GM19351 (cell line): ENCODE data around the gene SMOC1.

Experiments
- ATAC-seq: cut with Tn5 transposase; IDR thresholded peaks from one replicate; pipeline ENCODE4 v1.9.1; 2021; ENCODE audit warnings: mild to moderate bottlenecking, moderate library complexity; ENCODE audit not compliant: unreplicated experiment

The SMOC1 gene

DNA sequence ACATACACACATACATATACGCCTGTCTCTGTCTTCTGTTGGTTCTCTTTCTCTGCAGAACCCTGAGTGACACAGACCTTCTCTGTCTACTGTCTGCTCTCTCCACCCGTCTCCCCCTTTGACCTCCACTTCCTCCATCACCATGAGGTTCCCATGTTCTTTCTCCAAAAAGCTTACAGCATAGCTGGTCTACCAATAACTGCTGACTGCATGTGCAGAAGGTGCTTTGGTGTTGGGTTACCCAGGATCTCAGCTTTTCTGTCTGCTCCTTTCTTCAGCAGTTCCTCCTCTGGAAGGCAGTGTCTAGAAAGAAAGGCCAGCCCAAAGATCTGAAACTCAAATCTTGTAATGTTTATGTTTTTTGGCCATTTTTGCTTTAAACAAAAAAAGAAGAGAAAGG is 125.6 kb downstream of the SMOC1 start:
- no peak for ATAC-seq

DNA sequence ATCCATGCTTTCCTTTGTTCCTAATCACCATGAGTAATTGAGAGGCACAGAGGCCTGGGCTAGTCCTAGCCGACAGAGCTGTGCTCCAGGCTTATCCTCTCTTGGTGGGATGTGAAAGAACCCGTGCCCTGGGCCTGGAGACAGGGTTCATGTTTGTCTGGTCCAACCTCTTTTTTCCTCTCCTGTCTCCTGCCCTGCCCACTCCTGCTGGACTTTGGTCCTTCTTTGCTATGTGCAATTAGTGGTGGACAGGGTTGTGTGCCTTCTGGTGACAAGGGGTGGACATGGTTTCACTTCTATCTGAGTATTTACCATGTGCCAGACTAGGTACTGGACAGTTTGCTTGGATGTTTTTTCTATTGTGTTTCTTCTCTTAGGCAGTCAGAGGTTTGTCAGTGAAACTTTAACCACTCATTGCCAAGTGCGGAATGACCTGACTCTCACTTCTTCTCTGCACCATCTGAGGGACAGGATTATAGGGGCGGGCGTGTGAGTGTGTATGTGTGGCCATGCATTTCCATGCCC is 126.1 kb downstream of the SMOC1 start:
- ATAC-seq: no peak

DNA sequence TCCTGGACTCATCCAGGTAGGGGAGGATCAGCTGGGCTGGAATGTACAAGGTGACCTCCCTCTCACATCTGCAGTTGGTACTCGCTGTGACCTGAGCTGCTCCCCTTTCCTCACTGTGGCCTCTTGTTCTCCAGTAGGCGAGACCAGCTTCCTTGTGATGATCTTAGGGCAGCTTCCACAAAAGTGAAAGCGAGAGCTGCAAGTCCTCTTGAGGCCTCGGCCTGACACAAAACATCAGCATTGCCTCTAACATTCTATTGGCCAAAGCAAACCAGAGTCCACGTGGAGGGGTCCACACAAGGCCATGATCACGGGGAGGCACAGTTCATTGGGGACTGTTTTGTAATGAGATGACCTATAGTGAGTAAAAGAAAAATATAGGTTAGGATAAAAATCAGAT is 127.5 kb downstream of the SMOC1 start:
- ATAC-seq: no peak

DNA sequence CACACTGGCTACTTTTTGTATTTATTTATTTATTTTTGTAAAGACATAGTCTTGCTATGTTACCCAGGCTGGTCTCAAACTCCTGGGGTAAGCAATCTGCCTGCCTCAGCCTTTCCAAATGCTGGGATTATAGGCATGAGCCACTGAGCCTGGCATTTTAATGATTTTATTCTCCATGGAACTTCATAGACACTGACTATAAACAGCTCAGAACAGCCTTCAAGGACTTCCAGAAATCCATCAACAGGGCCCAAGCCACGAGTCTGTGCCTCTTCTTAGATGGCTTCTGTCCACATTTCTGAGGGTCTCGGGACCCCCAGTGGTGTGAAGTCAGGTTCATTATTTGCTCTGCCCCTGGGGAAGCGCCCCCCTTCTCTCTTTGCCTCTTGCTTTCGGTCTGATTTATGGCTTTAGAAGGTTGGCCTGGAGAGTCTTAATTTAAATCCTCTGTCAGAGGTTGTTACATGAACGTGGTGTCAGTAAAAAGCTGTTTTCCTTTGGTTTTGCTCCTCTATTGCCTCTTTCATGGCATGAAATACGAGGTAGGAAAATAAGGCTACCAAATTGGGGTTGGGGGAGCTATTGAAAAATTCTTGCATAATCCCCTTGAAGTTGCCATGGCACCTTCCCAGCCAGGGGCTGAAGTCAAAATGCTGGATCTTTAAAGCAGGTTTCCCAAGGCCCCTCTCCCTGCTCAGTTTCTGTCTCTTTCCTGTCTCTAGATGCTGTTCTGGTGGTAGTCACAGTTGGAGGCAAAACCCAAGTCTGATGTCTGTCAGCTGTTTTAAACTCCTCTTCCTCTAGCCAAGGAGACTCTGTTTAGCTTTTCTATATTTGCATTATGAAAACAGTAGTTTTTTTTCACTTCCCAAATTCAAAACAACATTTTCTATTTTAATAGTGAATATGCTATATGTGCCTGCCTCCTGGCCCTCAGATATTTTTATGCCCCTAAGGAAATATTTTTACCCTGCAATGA is 129.4 kb downstream of the SMOC1 start:
- ATAC-seq: no peak

DNA sequence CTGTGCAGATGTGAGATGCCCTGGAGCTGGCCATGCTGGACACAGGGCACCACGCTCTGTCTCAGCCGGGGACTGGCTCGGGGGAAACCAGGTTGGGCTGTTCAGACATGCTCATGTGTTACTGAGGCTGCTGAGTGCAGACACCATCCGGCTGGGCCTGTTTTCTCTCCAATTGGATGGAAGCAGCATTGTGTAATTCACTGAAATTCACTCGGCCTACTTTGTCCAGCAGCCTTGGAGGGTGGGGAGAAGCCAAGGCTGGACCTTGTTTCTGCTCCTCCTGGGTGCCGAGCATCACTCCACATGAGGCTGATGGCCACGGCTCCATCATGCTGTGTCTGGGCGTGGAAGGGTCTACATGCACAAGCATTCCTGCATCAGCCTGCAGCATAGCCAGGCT is 130.7 kb downstream of the SMOC1 start:
- no peak for ATAC-seq

DNA sequence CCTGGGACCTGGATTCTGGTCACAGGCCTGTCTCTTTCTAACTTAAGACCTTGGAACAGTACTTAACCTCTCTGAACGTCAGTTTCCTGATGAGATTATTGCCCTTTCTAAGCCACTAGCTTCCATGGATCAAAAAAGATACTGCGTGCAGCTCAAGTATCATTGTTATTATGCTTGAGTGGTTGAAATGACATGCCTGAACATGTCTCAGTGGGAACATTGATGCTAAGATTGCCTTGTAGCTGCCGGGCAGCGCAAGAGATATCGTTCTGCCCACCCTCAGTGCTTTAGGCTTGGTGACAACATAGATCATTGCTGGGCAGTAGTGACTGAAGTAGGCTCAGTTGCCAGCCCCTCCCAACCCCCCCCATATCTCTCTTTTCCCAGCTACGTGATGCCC is 131.9 kb downstream of the SMOC1 start:
- no peak for ATAC-seq

DNA sequence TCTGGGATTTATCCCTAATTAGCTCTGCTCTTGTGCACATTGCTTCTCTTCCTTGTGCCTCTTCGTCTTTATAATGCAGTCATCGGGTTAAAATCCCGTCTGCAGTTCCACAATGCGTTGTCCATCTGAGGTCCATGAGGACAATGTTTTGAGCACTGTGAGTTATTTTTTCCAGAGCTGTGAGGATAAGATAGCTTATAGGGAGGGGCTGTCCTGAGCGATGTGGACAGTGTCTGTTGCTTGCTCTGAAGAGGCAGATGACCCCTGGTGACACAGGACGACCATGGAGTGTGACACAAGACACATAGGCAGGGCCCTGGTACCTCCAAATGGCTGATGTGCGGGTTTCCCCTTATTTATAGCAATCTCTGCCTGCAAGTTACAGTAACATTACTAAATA is 132.5 kb downstream of the SMOC1 start:
- ATAC-seq: no peak

DNA sequence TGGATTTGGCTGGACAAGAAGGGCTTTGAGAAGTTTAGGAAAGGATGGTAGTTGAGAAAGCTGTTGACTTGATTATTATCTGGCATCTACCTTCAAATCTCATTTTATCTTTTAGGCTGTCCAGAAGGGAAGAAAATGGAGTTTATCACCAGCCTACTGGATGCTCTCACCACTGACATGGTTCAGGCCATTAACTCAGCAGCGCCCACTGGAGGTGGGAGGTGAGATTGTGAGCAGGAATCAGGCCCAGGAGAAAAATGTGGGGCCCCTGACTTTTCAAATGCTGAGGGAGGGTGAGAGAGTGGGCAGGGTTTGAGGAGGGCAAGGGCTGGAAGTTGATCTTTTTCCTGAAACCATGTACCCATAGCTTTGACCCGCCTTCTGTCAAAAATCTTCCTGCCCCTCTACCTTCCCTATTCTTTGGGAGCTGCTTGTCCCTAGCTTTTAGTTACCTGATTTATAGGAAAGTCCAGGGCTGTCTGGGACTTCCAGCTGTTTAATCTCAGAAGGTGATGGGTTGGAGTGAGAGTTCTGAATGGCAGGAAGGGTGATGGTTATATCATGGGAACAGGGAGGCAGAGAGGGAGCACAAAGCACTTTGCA is 134.2 kb downstream of the SMOC1 start:
- no peak for ATAC-seq

DNA sequence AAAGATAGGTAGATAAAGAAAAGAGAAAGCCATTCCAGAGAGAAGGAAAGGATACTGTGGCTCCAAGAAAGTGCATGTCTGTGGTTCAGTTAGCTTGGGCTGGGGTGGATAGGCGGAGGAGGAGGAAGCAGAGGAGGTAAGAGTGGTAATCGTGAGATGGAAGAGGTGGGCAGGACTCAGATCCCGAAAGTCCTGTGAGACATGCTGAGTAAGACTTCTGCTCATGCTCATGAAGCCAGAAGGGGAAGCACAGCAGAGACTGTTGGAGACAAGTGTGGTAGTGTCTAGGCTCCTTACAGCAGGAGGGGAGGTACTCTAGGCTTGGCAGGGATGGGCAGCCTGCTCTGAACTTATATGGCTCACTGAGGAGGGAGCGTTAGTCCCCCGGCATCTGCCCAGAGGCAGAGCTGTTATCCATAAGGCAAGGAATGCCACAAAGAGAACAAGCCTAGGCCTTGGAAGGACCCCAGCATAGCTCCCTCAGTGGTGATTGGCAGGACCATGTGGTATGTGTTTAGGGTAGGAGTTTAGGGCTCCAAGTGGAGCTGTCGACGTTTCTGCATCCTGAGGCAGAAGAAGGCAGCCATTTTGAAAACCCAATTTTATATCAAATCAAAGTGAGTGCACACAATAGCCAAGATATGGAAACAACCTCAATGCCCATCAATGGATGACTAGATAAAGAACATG is 135.3 kb downstream of the SMOC1 start:
- no peak for ATAC-seq

DNA sequence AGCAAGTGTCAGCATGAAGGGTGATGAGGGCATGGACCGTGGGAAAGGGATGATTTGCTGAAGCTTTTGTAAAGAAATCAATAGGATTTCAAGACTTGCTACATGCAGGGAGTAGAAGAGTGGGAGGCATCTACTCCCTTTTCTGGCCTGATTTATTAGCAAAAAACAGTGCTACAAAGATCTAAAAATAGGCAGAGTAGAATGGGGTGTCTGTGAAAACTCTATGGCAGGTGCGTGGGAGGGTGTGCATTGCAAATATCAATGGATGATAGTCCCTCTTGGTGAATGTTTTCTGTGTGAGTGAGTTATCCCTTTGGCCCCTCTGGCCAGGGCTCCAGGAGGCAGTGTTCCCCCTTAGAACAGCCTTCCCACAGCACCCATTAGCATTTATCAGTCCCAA is 139.0 kb downstream of the SMOC1 start:
- ATAC-seq: no peak

DNA sequence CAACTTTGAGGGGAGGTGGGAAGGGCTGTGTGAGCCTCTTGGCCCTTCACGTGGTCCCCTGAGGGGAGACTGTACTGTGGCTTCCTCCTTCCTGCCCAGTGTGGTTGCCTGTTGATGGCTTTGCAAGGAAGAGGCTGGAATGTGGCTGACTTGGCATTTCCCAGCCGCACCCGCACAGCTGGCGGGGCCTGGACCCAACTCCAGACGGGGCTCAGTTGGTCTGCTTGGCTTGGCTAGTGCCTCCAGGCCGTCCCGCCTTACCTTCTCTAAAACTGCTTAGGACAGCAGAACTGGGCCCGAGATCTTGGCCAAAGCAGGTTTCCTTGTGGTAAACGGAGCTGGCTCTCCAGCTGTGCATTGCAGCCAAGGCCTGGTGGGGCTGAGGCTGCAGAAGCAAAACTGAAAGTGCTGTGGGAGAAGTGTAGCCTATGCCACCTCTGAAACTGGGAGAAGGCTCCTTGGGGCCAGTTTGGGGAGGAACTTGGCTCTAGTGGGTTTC is 139.5 kb downstream of the SMOC1 start:
- peak; percentile 53 for ATAC-seq

DNA sequence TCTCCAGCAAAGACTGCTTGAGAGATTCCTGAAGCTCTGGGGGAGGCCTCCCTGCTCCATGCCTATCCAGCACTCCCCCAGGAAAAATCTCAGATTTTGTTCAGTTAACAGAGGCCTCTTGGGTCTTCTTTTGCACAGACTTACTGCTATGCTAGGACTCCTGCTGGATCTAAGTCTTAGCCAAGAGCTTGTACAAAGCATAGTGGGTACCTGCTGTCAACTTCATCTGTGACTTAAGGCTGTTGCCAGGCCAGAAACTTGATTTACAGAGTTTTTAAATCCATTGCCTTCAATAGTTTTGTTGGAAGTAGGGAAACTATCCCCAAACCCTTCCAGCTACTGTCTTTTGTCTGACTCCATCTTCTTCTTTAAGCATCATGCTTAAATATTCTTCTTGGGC is 140.5 kb downstream of the SMOC1 start:
- ATAC-seq: no peak

DNA sequence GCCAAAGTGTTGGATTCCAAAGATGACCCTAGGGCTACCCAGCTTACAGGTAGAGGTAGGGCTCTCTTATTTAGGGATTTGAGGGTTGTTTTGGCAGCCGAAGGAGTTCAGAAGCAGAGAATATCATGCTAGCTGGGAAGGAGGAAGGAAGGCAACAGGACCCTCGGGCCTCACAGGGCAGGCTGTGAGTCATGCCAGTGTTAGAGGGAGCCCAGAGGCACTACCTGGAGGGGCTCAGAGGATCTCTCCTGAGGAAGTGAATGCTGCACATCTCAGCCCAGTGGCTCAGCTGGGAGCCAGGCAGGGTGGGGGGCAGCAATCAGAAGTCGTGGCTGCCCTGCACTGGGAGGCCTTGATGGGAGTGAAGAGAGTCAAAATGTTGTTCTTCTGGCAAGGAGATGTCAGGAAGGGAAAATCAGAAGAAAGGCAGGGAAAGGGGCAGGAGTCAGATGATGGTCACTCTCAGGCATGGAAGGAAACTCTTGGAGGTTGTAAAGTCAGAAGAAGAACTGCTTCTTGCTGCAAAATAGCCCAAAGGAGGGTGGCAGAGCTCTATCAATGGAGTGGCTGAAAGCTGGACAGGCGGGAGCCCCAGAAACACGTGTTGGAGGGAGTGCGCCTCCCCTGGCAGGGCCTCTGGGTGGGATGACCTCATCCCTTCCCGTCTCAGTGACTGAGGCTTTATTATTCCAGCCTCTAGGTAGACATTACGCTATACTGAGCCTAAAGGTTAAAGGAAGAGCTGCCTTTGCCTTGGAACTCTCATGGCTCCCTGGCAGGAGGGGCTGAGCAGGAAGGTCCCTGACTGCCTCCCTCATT is 141.3 kb downstream of the SMOC1 start:
- ATAC-seq: no peak

DNA sequence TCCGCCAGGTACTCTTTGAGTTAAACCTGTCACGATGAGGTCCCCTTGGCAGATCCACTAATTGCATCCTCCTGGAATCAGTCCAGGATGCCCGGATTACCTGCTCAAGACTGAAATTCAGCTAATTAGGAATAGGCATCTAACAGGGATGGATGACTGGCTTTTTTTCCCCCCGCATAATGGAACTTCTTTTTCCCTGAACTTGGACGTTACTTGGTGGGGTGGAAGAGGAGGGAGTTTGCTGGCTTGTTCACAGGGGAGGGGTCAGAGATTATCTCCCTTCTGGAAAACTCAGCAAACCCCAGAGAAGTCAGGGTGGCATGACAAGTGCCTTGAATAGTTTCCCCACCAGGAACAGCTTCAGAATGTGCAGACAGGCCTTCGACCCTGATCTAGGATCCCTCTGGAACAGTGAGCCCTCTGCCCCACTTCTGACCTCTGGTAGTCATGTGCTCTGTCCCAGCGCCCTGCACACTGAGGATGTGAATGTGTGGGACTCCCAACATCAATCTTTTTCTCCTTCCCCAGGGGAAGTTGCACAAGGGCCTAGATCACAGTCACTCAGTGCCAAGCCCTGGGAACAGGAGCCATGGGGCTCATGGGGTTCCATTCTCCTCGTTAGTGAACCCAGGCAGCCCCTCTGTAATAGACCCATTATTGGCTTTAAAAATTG is 142.5 kb downstream of the SMOC1 start:
- no peak for ATAC-seq

DNA sequence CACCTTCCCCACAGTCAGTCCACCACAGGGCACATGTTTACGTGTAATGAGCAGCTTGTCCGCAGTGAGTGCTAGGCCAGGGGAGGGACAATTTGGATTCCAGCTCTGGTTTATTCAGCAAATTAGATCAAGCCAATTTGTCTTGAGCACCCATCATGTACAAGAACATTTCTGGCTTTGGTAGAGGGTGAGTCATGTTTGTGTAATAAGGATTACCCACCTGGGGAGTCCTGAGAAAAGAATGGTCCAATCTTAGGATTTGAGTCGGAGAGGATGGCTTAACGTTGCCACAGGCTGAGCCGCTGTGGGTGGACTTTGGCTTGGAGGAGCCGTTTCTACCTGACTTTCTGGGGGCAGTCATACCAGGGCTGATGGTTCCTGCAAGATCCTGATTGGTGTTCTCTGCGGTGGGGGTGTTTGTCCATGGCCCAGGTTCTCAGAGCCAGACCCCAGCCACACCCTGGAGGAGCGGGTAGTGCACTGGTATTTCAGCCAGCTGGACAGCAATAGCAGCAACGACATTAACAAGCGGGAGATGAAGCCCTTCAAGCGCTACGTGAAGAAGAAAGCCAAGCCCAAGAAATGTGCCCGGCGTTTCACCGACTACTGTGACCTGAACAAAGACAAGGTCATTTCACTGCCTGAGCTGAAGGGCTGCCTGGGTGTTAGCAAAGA is 143.7 kb downstream of the SMOC1 start:
- no peak for ATAC-seq

DNA sequence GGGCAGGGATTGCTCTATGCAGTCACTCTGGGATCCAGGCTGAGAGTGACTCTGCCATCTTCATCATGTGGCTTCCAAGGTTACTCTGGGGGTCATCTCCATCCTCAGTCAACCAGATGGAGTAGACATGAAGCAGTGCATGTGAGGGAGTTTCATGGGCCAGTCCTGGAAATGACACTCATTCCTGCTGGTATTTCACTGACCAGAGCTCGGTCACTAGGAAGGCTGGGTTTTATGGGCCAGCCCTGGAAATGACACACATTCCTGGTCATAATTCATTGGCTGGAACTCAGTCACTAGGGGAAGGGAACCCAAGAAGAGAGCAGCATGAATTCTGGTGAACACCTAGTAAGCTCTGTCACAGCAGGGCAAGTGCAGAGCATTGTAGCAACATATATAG is 144.7 kb downstream of the SMOC1 start:
- no peak for ATAC-seq

DNA sequence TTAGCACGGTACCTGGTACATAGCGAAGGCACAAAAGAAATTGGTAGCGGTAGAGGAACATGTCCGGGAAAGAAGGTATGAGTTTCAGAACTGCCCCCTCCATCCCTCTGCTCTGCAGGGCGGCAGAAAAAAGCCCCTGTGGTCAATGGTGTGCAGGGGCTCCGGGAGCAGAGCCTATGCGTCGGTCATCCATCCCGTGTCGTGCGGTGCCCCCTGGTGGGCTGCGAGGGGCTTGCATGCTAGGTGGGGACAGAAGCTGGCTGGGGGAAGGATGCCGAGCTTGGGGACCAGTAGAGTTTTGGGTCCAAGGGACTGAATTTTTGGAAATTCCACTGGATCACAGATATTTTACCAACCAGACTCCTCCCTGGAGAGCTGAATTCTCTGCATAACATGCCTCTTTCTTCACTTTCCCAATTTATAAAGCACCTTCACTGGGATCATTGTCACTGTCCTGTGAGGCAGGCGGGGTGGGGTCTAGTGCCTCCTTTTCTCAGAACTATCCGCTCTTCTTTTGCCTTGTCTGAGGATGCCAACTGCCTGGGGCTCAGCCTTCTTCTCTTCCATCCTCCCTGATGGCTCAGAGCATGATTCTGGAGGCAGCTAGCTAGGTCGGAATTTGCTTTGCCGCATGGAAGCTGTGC is 148.7 kb downstream of the SMOC1 start:
- no peak for ATAC-seq

DNA sequence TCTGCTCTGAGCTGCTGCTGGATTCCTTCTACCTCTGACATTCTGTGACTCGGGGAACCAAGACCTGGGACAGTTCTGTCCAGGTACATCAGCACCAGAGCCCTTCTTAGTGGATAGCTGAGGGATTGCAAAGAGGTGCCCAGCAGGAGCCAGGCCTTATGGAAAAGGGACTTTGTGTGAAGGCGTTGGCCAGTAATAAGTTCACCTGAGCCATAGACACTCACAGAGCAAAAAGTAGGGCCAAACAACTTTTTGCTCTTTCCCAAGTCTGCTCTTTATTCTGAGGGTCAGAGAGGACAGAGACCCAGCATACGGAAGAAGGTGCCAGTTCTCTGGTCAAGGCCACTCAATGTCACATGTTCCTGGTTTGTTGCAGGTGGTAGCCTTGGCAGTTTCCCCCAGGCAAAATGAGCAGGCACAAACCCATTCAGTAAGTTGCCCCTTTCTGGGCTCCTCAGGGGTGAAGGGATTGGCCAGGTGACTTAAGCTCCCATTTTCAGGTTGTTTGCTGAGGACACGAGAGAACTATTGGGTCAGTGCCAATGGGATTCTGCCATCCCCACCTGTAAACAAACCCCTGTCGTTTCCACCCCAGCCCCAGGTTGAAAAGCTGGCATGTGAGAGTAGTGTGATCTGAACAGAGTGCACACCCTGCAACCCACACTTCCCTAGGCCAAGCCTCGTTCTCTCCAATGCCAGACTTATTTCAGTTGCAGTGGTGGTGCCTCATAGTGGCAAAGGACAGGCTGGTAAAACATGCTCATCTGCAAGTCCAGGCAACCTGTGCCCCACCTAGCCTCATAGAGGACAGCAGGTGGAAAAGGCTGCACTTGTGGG is 150.3 kb downstream of the SMOC1 start:
- no peak for ATAC-seq
